GM12873 (cell line): Measurements from ENCODE around the gene ALKBH7.

ENCODE experiments used
- TF ChIP-seq, protein P1 (sequence below): IDR thresholded peaks from 2 replicates; pipeline ENCODE4 v1.5.1; 2012; ENCODE audit warnings: low read depth, mild to moderate bottlenecking, moderate library complexity, low read length, control low read depth; ENCODE audit not compliant: insufficient read depth; ENCODE audit errors: missing control alignments

ALKBH7 gene

DNA sequence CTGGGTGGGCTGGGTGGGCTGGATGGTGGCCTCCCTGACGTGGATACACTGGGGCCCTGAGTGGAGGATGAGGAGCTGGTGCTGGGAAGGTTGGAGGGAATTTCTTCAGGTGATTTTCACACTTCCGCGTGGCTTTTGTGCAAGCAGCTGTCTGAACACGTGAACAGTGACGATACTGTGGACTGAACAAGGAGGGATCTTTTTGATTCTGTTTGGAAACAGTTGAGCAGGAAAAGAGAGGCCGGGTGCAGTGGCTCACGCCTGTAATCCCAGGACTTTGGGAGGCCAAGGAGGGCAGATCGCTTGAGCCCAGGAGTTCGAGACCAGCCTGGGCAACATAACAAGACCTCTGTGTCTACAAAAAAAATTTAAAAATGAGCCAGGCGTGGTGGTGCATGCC lies 29.5 kb downstream of the ALKBH7 start:
- TF ChIP-seq, protein P1, sequence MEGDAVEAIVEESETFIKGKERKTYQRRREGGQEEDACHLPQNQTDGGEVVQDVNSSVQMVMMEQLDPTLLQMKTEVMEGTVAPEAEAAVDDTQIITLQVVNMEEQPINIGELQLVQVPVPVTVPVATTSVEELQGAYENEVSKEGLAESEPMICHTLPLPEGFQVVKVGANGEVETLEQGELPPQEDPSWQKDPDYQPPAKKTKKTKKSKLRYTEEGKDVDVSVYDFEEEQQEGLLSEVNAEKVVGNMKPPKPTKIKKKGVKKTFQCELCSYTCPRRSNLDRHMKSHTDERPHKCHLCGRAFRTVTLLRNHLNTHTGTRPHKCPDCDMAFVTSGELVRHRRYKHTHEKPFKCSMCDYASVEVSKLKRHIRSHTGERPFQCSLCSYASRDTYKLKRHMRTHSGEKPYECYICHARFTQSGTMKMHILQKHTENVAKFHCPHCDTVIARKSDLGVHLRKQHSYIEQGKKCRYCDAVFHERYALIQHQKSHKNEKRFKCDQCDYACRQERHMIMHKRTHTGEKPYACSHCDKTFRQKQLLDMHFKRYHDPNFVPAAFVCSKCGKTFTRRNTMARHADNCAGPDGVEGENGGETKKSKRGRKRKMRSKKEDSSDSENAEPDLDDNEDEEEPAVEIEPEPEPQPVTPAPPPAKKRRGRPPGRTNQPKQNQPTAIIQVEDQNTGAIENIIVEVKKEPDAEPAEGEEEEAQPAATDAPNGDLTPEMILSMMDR = no peak

GRCh38 chr19:6402837-6403608 lies 30.4 kb downstream of the ALKBH7 start:
- TF ChIP-seq, protein P1 = no peak

DNA sequence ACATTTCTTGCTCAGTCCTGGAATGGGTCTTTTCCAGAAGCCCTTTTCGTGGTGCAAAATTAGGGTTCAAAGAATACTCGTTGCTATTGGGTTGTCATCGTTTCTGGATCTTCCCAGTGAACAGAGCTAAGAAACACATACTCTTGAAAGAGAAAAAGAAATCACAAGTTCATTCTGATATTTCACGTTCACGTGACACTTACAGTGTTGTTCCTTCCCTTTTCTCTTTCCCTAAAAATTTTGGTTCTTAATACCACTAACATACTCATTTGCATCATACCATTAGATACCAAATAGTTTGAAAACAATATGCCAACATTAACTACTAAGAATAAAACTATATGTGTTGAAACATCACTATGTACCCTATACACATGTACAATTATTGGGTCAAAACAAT lies 33.8 kb downstream of the ALKBH7 start:
- TF ChIP-seq, protein P1 = no peak

GRCh38 chr19:6409346-6409745 lies 36.8 kb downstream of the ALKBH7 start:
- TF ChIP-seq, protein P1 = no peak

DNA sequence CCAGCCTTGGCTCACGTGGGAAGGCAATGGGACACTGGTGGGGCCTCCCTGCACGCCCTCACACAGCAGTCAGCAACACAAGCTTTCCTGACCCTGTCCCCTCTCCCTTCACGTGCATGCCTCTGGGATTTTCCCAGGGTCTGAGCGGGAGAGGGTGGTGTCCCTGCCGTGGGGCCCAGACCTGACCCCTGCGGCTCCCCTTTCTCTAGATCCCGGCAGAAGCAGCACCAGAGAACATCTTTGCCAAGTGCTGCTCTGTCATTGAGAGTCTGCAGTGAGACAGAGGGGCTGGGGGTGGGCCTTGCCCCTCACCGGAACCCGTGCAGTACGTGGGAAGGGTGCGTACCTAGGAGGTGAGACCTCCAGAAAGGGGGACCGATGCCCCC lies 39.5 kb downstream of the ALKBH7 start:
- TF ChIP-seq, protein P1 = no peak

DNA sequence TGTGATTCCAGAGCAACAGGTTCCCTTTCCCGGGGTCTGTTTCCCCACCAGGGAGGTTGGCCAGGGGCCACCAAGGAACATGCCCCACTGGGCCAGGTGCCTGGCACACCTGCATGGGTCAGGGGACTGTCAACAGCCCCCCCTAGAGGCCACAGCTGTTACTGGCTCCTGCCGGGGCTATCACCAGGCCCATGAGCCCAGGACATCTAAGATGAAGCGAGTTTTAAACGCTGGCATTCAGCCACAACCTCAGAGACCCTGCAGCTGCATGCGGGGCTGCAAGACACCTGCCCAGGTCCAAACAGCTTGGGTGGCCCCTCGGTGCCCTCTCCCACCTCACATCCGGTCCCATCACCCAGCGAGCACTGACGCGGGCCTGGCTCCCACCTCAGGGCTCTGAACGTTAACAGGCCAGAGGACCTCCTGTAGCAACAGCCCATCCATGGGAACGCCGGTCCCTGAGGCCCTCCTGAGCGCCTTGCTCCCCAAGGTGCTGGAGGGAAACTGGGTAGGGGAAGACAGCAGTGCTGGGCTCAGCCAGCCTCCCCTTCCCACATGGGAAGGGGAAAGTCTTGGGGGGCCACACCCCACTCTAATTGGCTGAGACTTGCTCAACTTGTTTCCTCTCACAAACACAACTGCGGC lies 40.0 kb downstream of the ALKBH7 start:
- TF ChIP-seq, protein P1 = peak; percentile 83

- TF ChIP-seq, protein P1 = no peak
These were observed 40.7 kb downstream of the ALKBH7 start for GRCh38 chr19:6413291-6413690.
